CD14-positive monocyte (primary cell): Measurements from ENCODE around the gene ERC1. TPM values are rescaled to one million over a fixed set of nuclear protein-coding genes. Genes with fewer than 3 reads are reported as not detected.

ENCODE experiments used
- DNase-seq, 3 donors: peaks; one replicate each; pipeline ENCODE4 v3.0.0-alpha.2; 2011 to 2022
- H2AFZ ChIP-seq: 2 replicates; pipeline ENCODE4 v1.6.0; 2012; ENCODE audit warnings: mild to moderate bottlenecking, low read depth, low read length, inconsistent platforms; ENCODE audit not compliant: insufficient read depth, poor library complexity, severe bottlenecking
- H3K27ac ChIP-seq, 2 donors: 1 replicate in 1 of 2; 2 replicates in 1 of 2; pipeline ENCODE4 v1.5.1; 2012 to 2013; ENCODE audit warnings: low read length in 2 of 2, control low read depth in 1 of 2, inconsistent platforms in 1 of 2, low read depth in 1 of 2, mild to moderate bottlenecking in 1 of 2
- H3K27me3 ChIP-seq, 2 donors: one replicate each; pipeline versions ENCODE4 v1.6.0 to v1.6.1; 2011 to 2013; ENCODE audit warnings: low read length in 2 of 2; ENCODE audit not compliant: control insufficient read depth in 2 of 2, insufficient read depth in 2 of 2
- H3K36me3 ChIP-seq, 2 donors: replicated peaks in 1 of 2; 1 replicate in 1 of 2; 2 replicates in 1 of 2; pipeline versions ENCODE4 v1.5.1 to v1.6.1; 2012 to 2013; ENCODE audit warnings: low read length in 2 of 2, control low read depth in 1 of 2, inconsistent platforms in 1 of 2, mild to moderate bottlenecking in 1 of 2; ENCODE audit not compliant: insufficient read depth in 2 of 2, control insufficient read depth in 1 of 2
- H3K4me1 ChIP-seq, 2 donors: 1 replicate in 1 of 2; 2 replicates in 1 of 2; pipeline versions ENCODE4 v1.5.1 to v1.6.1; 2012 to 2013; ENCODE audit warnings: low read length in 2 of 2, control low read depth in 1 of 2, inconsistent platforms in 1 of 2, mild to moderate bottlenecking in 1 of 2, moderate library complexity in 1 of 2; ENCODE audit not compliant: insufficient read depth in 2 of 2, control insufficient read depth in 1 of 2
- H3K4me2 ChIP-seq: replicated peaks from 2 replicates; pipeline ENCODE3; 2012; ENCODE audit warnings: low read length, moderate library complexity, mild to moderate bottlenecking; ENCODE audit not compliant: poor library complexity, severe bottlenecking; ENCODE audit errors: extremely low read depth
- H3K4me3 ChIP-seq, 3 experiments: fragments of 200-600 bp in 1 of 3; sonication (generic) in 1 of 3; replicated peaks in 1 of 3; 1 replicate in 2 of 3; 2 replicates in 1 of 3; pipeline ENCODE4 v1.5.1; 2011 to 2013; ENCODE audit warnings: low read length in 3 of 3, mild to moderate bottlenecking in 3 of 3, control low read depth in 2 of 3, low read depth in 2 of 3, inconsistent platforms in 1 of 3, moderate library complexity in 1 of 3
- H3K79me2 ChIP-seq: 2 replicates; pipeline ENCODE4 v1.6.0; 2012; ENCODE audit warnings: mild to moderate bottlenecking, control low read depth, inconsistent platforms, low read length, moderate library complexity; ENCODE audit not compliant: insufficient read depth
- H3K9ac ChIP-seq: 2 replicates; pipeline ENCODE4 v1.6.0; 2017; ENCODE audit warnings: low read length, mild to moderate bottlenecking; ENCODE audit not compliant: insufficient read depth, poor library complexity, severe bottlenecking
- H3K9me3 ChIP-seq, 2 donors: replicated peaks in 1 of 2; 1 replicate in 1 of 2; 2 replicates in 1 of 2; pipeline versions ENCODE4 v1.5.1 to v1.6.1; 2012 to 2013; ENCODE audit warnings: low read length in 2 of 2, control low read depth in 1 of 2; ENCODE audit not compliant: control insufficient read depth in 1 of 2, insufficient read depth in 1 of 2
- H4K20me1 ChIP-seq: 2 replicates; pipeline ENCODE4 v1.6.0; 2012; ENCODE audit warnings: mild to moderate bottlenecking, low read length, control low read depth, moderate library complexity; ENCODE audit not compliant: insufficient read depth
- H3K27ac Mint-ChIP-seq, 7 donors: one replicate each; pipeline ENCODE4 v1.8.0; 2020; ENCODE audit warnings: mild to moderate bottlenecking in 7 of 7, mixed read lengths in 7 of 7, moderate library complexity in 6 of 7, inconsistent platforms in 2 of 7
- H3K27me3 Mint-ChIP-seq, 3 donors: one replicate each; pipeline ENCODE4 v1.8.0; 2021 to 2022; ENCODE audit warnings: low read depth in 3 of 3, mild to moderate bottlenecking in 3 of 3, mixed read lengths in 3 of 3, moderate library complexity in 3 of 3, inconsistent platforms in 1 of 3
- H3K36me3 Mint-ChIP-seq, 2 donors: one replicate each; pipeline ENCODE4 v1.8.0; 2020; ENCODE audit warnings: mixed read lengths in 2 of 2, inconsistent platforms in 1 of 2, mild to moderate bottlenecking in 1 of 2
- H3K4me1 Mint-ChIP-seq: one replicate; pipeline ENCODE4 v1.8.0; 2020; ENCODE audit warnings: mild to moderate bottlenecking, mixed read lengths
- H3K4me3 Mint-ChIP-seq, 2 donors: one replicate each; pipeline ENCODE4 v1.8.0; 2020; ENCODE audit warnings: mild to moderate bottlenecking in 2 of 2, mixed read lengths in 2 of 2, moderate library complexity in 1 of 2
- H3K9me3 Mint-ChIP-seq, 7 donors: one replicate each; pipeline ENCODE4 v1.8.0; 2020 to 2022; ENCODE audit warnings: mixed read lengths in 7 of 7, mild to moderate bottlenecking in 6 of 7, moderate library complexity in 6 of 7, inconsistent platforms in 2 of 7
- CTCF ChIP-seq: fragments of 200-600 bp; IDR thresholded peaks from one replicate; pipeline ENCODE4 v1.8.0; 2022; ENCODE audit warnings: antibody characterized with exemption, mild to moderate bottlenecking
- WGBS: methylation state at CpG from one replicate; pipeline ENCODE4 v1.1.5; 2013; ENCODE audit warnings: missing lambda C conversion rate; ENCODE audit not compliant: insufficient coverage; 5-methylcytosine and 5-hydroxymethylcytosine counted together
- intact Hi-C, 2 donors: fragments of 100-400 bp; cut with micrococcal nuclease; formaldehyde crosslinking; loops; one replicate each; pipeline versions ENCODE4 v1.15.0 to v1.15.1; 2023
- polyA plus RNA-seq, 3 donors: library from polyadenylated mRNA; depleted of rRNA in 1 of 3; unstranded in 2 of 3; stranded (reverse) in 1 of 3; fragments of 300-500 nt in 2 of 3; fragments of >200 nt in 1 of 3; fragmentation: Illumina TruSeq in 2 of 3; gene quantifications; 1 replicate in 2 of 3; 2 replicates in 1 of 3; pipeline ENCODE4 v1.2.3, GENCODE V29; 2012 to 2021

Gene ERC1
- polyA plus RNA-seq, 3 donors, result 4.0 to 14.3 (median 5.1) TPM

GRCh38 chr12:1280059-1280458 is 289.0 kb downstream of the ERC1 start:
- 100% methylated on average over 1 of the region's 5 CpGs for WGBS
- intact Hi-C loops, result no loop called here
- peaks cover 4 to 25% of the 10 kb centered on the region in 2 donors for H3K4me1 ChIP-seq
- DNase-seq, result no peak
- H3K4me1 Mint-ChIP-seq, result peaks cover 34% of the 10 kb centered on the region
- H3K4me3 ChIP-seq, result no peak overlapping the region
- no peak overlapping the region for H3K4me3 Mint-ChIP-seq
- H3K9me3 ChIP-seq, result no peaks in the 10 kb centered on the region
- no peak overlapping the region for H3K4me2 ChIP-seq
- peaks cover 3 to 5% of the 10 kb centered on the region in 2 donors for H3K36me3 Mint-ChIP-seq
- no peak overlapping the region for H3K27ac Mint-ChIP-seq
- no peak for TF ChIP-seq CTCF
- H3K36me3 ChIP-seq, result no peaks in the 10 kb centered on the region
- H4K20me1 ChIP-seq, result no peaks in the 10 kb centered on the region
- H3K9me3 Mint-ChIP-seq, result no peaks in the 10 kb centered on the region
- H3K27ac ChIP-seq, result no peak overlapping the region
- no peak overlapping the region for H3K9ac ChIP-seq
- H2AFZ ChIP-seq, result no peak overlapping the region
- no peaks in the 10 kb centered on the region for H3K27me3 ChIP-seq
- H3K79me2 ChIP-seq, result no peaks in the 10 kb centered on the region
- H3K27me3 Mint-ChIP-seq, result no peaks in the 10 kb centered on the region

- DNase-seq, result no peak
- H3K9ac ChIP-seq, result no peak overlapping the region
- no peak for TF ChIP-seq CTCF
- intact Hi-C loops, result no loop called here
- H2AFZ ChIP-seq, result no peak overlapping the region
- no peaks in the 10 kb centered on the region for H3K9me3 ChIP-seq
- no peaks in the 10 kb centered on the region for H3K27me3 ChIP-seq
- H3K79me2 ChIP-seq, result no peaks in the 10 kb centered on the region
- no peak overlapping the region for H3K4me2 ChIP-seq
- no peak overlapping the region for H3K27ac ChIP-seq
- peaks cover 4 to 25% of the 10 kb centered on the region in 2 donors for H3K4me1 ChIP-seq
- H3K27ac Mint-ChIP-seq, result no peak overlapping the region
- peaks cover 8% of the 10 kb centered on the region in 2 donors for H3K36me3 Mint-ChIP-seq
- no peaks in the 10 kb centered on the region for H3K36me3 ChIP-seq
- no peaks in the 10 kb centered on the region for H3K27me3 Mint-ChIP-seq
- H3K4me3 Mint-ChIP-seq, result no peak overlapping the region
- WGBS, result no CpG with 5 or more reads among the region's 7 CpGs
- H3K4me1 Mint-ChIP-seq, result peaks cover 34% of the 10 kb centered on the region
- H3K9me3 Mint-ChIP-seq, result no peaks in the 10 kb centered on the region
- no peaks in the 10 kb centered on the region for H4K20me1 ChIP-seq
- H3K4me3 ChIP-seq, result no peak overlapping the region
These were observed 290.8 kb downstream of the ERC1 start for GRCh38 chr12:1281683-1282366.
